ENCODE results near the gene ITGAL. TPM values are rescaled to one million over a fixed set of nuclear protein-coding genes. Genes with fewer than 3 reads are reported as not detected.

ITGAL gene
- total RNA-seq, 1 experiment from 2014 or later = not detected

DNA sequence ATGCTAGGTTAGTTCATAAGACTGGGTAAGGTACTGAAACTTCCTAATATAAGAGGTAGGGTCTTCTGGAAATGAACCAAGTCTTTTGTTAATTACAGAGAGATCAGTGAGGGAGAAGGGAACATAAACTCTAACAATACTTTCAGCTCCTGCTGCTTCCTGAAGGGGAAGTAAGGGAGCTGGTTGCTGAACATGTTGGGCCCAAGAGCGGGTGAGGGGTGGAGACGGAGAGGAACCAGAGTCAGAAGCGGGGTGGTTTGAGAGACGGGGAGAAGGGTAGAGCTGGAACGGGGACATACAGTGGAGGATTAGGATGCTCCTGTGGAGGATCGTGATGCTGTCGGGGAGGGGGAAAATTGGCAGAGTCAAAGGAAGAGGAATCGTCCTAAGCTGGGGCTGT, 73.6 kb downstream of the ITGAL start:
- Mint-ChIP-seq H3K27ac (ENCODE audit: unreplicated experiment) (no peak overlapping the region), H3K36me3 (ENCODE audit: insufficient read depth, unreplicated experiment) (no peaks in the 10 kb centered on the region), H3K4me3 (ENCODE audit: low read depth, unreplicated experiment) (no peak overlapping the region), H3K27me3 (ENCODE audit: unreplicated experiment) (peaks cover 12% of the 10 kb centered on the region), H3K9me3 (ENCODE audit: low read depth, unreplicated experiment) (no peaks in the 10 kb centered on the region), H3K4me1 (ENCODE audit: low read depth, unreplicated experiment) (peaks cover 18% of the 10 kb centered on the region)
- TF ChIP-seq, protein P1, sequence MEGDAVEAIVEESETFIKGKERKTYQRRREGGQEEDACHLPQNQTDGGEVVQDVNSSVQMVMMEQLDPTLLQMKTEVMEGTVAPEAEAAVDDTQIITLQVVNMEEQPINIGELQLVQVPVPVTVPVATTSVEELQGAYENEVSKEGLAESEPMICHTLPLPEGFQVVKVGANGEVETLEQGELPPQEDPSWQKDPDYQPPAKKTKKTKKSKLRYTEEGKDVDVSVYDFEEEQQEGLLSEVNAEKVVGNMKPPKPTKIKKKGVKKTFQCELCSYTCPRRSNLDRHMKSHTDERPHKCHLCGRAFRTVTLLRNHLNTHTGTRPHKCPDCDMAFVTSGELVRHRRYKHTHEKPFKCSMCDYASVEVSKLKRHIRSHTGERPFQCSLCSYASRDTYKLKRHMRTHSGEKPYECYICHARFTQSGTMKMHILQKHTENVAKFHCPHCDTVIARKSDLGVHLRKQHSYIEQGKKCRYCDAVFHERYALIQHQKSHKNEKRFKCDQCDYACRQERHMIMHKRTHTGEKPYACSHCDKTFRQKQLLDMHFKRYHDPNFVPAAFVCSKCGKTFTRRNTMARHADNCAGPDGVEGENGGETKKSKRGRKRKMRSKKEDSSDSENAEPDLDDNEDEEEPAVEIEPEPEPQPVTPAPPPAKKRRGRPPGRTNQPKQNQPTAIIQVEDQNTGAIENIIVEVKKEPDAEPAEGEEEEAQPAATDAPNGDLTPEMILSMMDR (IDR thresholded peaks at IDR 0.05; ENCODE audit: unreplicated experiment) = no peak
- CTCF ChIA-PET = interaction anchor here (1.4 kb wide), 1 partner anchor 11 kb away, joined by 3 read pairs; no protein-coding TSS in a partner anchor
- DNase-seq = no peak
- BruUV-seq (replicated peaks) = no TSS peak
- intact Hi-C loops (cut with micrococcal nuclease; ENCODE audit: unreplicated experiment) = no loop called here

DNA sequence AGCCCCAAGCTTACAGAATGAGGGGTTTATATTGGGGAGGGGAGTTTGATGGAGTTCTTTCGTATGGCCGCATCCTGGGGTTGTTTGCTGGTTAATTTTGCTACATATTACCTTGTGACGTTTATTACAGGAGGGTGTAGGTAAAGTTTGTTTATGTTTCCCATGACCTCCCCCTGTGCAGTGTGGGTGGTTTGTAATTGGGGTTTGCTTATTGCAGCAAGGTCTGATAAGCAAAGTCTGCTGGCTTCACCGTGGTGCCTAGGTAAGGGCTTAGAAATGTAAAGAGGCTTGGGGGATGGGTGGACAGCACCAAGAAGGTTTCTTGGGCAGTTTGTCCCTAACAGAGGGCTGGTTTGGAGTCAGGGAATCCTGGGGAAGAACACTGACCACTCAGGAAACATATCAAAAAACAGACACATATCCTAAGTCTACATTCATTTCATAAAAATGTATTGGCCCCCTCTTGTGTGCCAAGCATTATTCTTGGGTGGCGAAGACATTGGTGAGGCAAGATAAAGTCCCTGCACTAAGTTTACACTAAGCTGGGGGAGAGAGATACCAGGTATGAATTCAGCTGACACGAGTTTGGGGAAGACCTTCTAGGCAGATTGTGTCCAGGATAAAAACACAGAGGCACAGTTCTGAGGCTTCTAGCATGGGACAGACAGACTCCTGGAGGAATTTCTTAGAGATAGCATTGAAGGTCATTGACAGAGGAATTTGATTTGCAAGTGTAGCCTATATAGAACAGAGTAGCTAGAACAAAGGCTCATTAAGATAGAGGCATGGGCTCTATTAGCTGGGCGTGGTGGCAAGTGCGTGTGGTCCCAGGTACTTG, 76.1 kb downstream of the ITGAL start:
- CTCF ChIA-PET = no interaction called here
- H3K27ac Mint-ChIP-seq (ENCODE audit: unreplicated experiment) = no peak overlapping the region
- no peak for DNase-seq
- TF ChIP-seq, protein P1 (IDR thresholded peaks at IDR 0.05; ENCODE audit: unreplicated experiment) = no peak
- intact Hi-C loops (cut with micrococcal nuclease; ENCODE audit: unreplicated experiment) = no loop called here
- H3K9me3 Mint-ChIP-seq (ENCODE audit: low read depth, unreplicated experiment) = no peaks in the 10 kb centered on the region
- no peaks in the 10 kb centered on the region for H3K36me3 Mint-ChIP-seq (ENCODE audit: insufficient read depth, unreplicated experiment)
- no peak overlapping the region for H3K4me3 Mint-ChIP-seq (ENCODE audit: low read depth, unreplicated experiment)
- H3K27me3 Mint-ChIP-seq (ENCODE audit: unreplicated experiment) = peaks cover 12% of the 10 kb centered on the region
- BruUV-seq (replicated peaks) = no TSS peak
- H3K4me1 Mint-ChIP-seq (ENCODE audit: low read depth, unreplicated experiment) = peaks cover 18% of the 10 kb centered on the region

DNA sequence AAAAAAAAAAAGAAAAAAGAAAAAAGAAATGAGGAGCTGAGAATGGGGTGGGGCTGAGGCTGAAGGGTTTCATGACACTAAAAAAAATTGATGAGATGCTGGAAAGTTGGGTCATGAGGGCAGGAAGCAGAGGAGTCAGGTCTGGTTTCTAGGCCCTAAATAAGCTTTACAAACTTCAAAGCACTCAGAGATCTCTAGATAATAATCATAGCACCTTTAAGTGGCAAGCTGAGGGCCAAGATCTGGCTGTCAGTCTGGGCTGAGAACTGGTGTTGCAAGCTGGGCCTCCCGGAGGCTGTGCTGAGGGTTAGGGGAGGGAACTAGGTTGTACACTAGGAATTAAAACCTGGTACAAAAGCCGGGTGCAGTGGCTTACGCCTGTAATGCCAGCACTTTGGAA, 79.2 kb downstream of the ITGAL start:
- CTCF ChIA-PET = interaction anchor here (0.5 kb wide), 1 partner anchor 85 kb away, joined by 3 read pairs; no protein-coding TSS in a partner anchor
- Mint-ChIP-seq H3K9me3 (ENCODE audit: low read depth, unreplicated experiment) (no peaks in the 10 kb centered on the region), H3K27ac (ENCODE audit: unreplicated experiment) (no peak overlapping the region), H3K27me3 (ENCODE audit: unreplicated experiment) (no peaks in the 10 kb centered on the region), H3K36me3 (ENCODE audit: insufficient read depth, unreplicated experiment) (peaks cover 25% of the 10 kb centered on the region), H3K4me1 (ENCODE audit: low read depth, unreplicated experiment) (peaks cover 18% of the 10 kb centered on the region), H3K4me3 (ENCODE audit: low read depth, unreplicated experiment) (no peak overlapping the region)
- BruUV-seq (replicated peaks) = no TSS peak
- DNase-seq = no peak
- TF ChIP-seq, protein P1 (IDR thresholded peaks at IDR 0.05; ENCODE audit: unreplicated experiment) = no peak
- intact Hi-C loops (cut with micrococcal nuclease; ENCODE audit: unreplicated experiment) = no loop called here

DNA sequence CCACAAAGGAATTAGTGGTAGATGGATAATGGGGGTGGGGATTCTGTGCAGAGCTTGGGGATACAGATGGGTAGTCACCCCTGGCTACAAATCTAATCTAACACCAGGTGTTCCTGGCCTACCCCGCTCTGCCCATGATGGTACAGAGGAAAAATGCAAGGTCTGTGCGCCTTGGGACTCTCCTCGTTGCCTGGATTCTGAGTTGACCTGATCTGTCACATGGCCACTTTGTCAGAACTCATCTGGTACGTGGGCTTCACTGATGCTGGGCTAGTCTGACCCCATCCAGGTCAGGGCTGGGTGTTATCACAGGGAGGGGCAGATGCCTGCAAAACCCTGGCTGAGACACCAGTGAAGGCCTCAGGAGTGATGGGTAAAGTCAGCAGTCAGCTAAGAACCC, 80.4 kb downstream of the ITGAL start:
- H3K4me1 Mint-ChIP-seq (ENCODE audit: low read depth, unreplicated experiment) = peaks cover 18% of the 10 kb centered on the region
- no peak overlapping the region for H3K4me3 Mint-ChIP-seq (ENCODE audit: low read depth, unreplicated experiment)
- intact Hi-C loops (cut with micrococcal nuclease; ENCODE audit: unreplicated experiment) = no loop called here
- no peaks in the 10 kb centered on the region for H3K9me3 Mint-ChIP-seq (ENCODE audit: low read depth, unreplicated experiment)
- no peak overlapping the region for H3K27ac Mint-ChIP-seq (ENCODE audit: unreplicated experiment)
- CTCF ChIA-PET = no interaction called here
- no peaks in the 10 kb centered on the region for H3K27me3 Mint-ChIP-seq (ENCODE audit: unreplicated experiment)
- BruUV-seq (replicated peaks) = no TSS peak
- TF ChIP-seq, protein P1 (IDR thresholded peaks at IDR 0.05; ENCODE audit: unreplicated experiment) = no peak
- DNase-seq = no peak
- H3K36me3 Mint-ChIP-seq (ENCODE audit: insufficient read depth, unreplicated experiment) = peaks cover 36% of the 10 kb centered on the region

Data from Calu3 (cell line).